Dedifferentiated amniotic fluid mesenchymal stem cell (primary cell): ENCODE results near the gene WWOX.

Experiments
- DNase-seq: peaks from one replicate; pipeline ENCODE4 v3.0.0-alpha.2; 2016; ENCODE audit errors: extremely low spot score

WWOX gene

GRCh38 chr16:79136955-79137354 lies 1037.5 kb downstream of the WWOX start:
- DNase-seq: no peak

GRCh38 chr16:79137426-79137939 lies 1038.0 kb downstream of the WWOX start:
- DNase-seq: no peak

GRCh38 chr16:79139799-79140198 lies 1040.3 kb downstream of the WWOX start:
- no peak for DNase-seq

- DNase-seq: no peak
Observed at GRCh38 chr16:79143026-79143425, 1043.6 kb downstream of the WWOX start.

- DNase-seq: no peak
Observed at GRCh38 chr16:79150151-79150550, 1050.7 kb downstream of the WWOX start.

DNA sequence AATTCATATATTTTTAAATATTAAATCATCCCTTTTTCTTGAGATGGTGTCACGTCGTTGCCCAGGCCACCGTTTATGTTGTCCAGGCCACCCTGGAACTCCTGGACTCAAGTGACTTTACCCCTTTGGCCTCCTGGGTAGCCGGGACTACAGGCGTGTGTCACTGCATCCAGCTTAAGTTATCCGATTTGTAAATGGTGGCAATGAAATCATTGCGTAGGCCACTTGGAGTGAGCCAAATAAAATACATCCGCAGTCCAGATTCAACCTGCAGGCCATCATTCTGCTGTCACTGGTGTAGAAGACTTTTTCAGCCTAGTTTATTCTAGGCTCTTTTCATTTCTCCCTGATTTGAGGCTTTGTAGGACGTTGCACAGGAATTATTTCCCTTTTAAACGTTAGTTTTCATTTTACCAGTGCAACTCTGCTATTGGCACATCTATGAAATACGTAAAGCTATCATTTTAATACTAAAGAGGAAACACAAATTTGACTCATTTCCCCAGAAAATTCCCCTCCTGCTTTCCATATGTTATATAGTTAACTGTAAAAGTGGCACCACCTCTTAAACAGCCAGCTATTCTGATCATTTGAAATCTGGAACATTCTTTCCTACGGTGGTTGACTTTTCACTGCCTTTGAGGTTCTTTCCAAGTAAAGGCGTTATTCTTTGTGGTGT lies 1051.3 kb downstream of the WWOX start:
- DNase-seq: no peak

- no peak for DNase-seq
Observed at GRCh38 chr16:79154086-79154485, 1054.6 kb downstream of the WWOX start.

- no peak for DNase-seq
Observed at GRCh38 chr16:79155471-79155870, 1056.0 kb downstream of the WWOX start.

- DNase-seq: no peak
Observed at GRCh38 chr16:79155904-79156303, 1056.5 kb downstream of the WWOX start.

DNA sequence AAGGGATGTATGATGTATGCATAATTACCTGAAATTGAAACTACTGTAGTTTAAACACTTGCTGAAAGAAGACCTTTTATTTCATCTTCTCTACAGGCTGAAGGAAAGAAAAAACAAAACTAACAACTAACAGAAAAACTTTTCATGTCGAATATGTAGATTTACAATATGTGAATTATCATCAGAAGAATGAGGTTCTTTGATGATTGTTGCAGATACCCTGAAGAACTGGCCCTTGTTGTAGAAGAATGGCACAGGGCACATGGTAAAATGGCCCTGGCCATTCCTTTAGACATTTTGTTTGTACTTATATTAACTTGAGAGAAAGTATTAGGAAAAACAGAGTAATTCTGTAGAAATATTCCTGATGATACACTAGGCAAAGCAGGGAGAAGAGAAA lies 1057.3 kb downstream of the WWOX start:
- DNase-seq: no peak

- no peak for DNase-seq
Observed at GRCh38 chr16:79158337-79158736, 1058.9 kb downstream of the WWOX start.

- DNase-seq: no peak
Observed at GRCh38 chr16:79159261-79160049, 1060.0 kb downstream of the WWOX start.

DNA sequence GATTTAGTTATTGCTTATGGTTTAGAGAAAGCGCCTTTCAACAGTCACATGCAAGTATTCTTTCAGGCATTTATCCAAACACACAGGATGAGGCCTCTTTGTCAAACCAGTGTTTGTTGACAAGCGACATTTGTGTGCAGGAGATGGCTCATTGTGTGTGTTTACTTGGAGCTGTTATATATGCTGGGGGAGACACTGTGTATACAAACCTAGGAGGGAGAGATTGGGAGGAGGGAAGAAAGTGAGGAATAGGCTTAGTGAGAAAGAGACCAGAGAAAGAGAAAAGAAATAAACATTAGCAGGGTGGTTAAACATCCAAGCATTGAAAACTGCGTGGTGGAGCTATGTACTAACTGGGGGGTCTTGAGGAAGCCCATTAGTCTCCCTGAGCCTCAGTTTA lies 1063.5 kb downstream of the WWOX start:
- no peak for DNase-seq

GRCh38 chr16:79163691-79164387 lies 1064.4 kb downstream of the WWOX start:
- no peak for DNase-seq

DNA sequence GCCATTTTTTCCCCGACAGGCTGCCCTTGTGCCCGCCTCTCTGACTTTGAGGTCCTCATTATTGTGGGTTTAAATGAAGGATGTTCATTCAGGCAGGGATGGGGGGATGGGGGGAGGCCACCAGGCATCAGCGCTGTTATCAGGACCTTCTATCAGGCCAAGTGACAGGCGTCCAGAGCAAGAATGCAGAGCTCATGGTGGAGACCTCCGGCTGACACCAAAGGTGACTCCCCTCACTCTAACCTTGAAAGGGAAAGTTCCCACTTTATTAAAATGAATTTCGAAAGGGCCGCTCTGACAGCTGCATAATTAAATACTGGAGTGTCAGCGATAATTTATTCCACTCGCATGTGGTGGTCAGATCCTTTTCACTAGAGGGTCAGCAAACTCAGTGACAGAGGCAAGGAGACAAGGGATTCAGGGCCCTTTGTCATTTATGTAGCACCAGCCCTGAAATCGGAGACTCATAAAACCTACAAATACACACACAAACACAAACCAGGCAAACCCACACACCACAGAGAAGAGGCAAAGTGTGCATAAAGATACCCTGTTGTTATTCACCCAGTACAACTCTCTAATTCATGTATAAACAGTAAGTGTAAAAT lies 1065.0 kb downstream of the WWOX start:
- DNase-seq: no peak

DNA sequence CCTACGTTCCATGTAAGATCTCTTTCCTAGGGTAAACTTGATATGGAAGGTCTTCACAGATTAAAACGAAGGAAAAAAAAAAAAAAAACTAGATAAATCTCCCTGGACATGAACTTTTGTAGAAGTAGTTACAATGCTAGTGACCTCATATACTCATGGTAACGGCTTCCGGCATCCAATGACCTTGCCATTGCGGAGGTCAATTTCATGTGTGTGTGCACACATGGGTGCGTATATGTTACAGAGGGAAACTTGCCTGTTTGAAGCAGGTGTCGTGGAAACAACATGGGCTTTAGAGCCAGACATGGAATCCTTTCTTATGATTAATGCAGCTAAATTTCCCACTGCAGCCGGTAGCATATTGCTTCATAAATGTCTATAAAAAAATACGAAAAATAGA lies 1065.6 kb downstream of the WWOX start:
- DNase-seq: no peak

GRCh38 chr16:79165506-79165905 lies 1066.1 kb downstream of the WWOX start:
- no peak for DNase-seq

DNA sequence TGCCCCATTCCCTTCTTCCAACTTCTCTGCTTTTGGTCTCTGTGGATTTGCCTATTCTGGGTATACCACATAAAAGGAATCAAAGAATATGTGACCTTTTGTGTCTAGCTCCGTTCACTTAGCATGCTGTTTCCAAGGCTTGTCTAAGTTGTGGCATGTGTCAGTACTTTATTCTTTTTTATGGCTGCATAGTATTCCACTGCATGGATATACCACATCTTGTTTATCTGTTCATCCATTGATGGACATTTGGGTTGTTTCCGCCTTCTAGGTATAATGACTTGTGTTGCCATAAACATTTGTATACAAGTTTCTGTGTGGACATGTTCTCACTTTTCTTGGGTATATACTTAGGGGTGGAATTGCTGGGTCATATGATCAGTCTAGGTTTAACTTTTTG lies 1068.4 kb downstream of the WWOX start:
- no peak for DNase-seq

DNA sequence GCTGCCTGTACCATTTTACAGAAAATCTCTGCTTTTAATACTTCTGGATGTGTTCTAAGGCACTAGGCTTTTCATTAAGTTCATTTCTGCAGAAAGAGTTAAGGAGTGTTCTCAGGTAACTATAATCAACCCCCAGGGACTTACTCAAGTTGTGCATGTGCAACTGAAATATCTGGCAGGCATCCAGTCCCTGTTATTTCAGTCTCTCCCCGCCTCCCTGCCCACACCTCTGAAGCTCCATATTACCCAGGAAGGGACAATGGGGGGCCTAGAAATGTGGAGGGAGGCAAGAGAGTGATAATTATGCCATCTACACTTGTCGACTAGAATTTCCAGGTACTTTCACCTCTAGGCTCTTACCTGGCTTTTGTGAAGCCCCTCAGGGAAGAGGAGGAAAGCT lies 1068.9 kb downstream of the WWOX start:
- DNase-seq: no peak

GRCh38 chr16:79169239-79169638 lies 1069.8 kb downstream of the WWOX start:
- DNase-seq: no peak

DNA sequence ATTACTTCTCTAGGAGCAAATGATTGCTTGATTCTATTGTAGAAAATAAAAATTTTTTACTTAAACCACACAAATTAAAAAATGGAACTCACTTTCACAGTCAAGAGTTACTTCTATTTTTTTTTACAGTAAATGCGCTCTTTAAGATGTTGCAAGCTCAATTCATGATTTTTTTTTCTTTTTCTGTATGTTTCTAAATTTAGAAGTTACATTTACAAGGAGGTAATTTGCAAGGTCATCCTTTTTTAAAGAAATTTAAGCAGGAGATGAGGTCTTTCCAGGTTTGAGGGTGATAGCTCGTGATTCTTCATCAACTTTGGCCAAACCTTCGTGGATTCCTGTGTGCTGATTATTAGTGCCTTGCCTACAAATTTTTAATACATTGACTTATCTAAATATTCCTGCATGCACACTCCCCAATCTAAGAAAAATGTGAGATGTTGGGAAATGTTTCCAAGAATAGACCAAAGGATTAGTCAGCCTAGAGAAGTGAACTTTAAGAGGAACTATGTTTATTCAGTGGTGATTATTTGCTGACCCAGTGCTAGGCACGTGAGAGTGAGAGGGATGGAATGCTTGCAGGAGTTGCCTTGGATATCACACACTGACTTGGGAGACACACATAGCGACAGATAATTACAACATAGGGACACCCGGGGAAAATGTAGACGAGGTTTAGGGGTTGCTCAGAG lies 1071.2 kb downstream of the WWOX start:
- DNase-seq: no peak

DNA sequence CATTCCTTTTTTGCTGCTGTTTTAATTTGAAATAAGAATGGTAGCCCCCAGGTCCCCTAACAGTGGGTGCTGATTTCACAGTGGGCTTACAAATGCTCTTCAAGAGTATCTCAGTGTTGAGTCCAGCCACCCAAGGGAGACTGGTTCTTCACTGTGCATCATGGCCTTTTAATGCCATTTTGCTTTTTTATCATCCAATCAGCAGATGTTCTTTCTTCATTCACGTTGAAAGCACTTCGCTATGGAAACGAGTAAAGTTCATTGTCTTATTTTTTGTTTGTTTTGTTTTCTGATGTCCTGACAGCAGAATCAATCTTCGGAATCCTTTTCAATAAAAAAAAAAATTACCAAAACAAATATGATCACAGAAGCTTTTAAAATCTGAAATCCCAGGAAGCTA lies 1072.0 kb downstream of the WWOX start:
- DNase-seq: no peak
